Lower leg skin (tissue), 3 donors: ENCODE data around the gene FAM120C.

Source experiments
- POLR2A ChIP-seq, 2 donors: fragments of 450-650 bp; IDR thresholded peaks; one replicate each; pipeline ENCODE4 v1.6.1; 2016 to 2017; ENCODE audit warnings: antibody characterized with exemption in 2 of 2, mild to moderate bottlenecking in 1 of 2, moderate library complexity in 1 of 2
- TF ChIP-seq, protein P1 (sequence below), 3 donors: fragments of 450-650 bp; IDR thresholded peaks; one replicate each; pipeline ENCODE4 v1.5.1; 2016; ENCODE audit warnings: antibody characterized with exemption in 3 of 3, mild to moderate bottlenecking in 3 of 3, moderate library complexity in 2 of 3

GRCh38 chrX:54177306-54177705 is 5.7 kb downstream of the FAM120C start:
- TF ChIP-seq, protein P1, sequence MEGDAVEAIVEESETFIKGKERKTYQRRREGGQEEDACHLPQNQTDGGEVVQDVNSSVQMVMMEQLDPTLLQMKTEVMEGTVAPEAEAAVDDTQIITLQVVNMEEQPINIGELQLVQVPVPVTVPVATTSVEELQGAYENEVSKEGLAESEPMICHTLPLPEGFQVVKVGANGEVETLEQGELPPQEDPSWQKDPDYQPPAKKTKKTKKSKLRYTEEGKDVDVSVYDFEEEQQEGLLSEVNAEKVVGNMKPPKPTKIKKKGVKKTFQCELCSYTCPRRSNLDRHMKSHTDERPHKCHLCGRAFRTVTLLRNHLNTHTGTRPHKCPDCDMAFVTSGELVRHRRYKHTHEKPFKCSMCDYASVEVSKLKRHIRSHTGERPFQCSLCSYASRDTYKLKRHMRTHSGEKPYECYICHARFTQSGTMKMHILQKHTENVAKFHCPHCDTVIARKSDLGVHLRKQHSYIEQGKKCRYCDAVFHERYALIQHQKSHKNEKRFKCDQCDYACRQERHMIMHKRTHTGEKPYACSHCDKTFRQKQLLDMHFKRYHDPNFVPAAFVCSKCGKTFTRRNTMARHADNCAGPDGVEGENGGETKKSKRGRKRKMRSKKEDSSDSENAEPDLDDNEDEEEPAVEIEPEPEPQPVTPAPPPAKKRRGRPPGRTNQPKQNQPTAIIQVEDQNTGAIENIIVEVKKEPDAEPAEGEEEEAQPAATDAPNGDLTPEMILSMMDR (IDR thresholded peaks at IDR 0.05), result no peak
- no peak for TF ChIP-seq POLR2A (IDR thresholded peaks at IDR 0.05)
